ENCODE results near the gene UGT1A10. TPM values are rescaled to one million over a fixed set of nuclear protein-coding genes. Genes with fewer than 3 reads are reported as not detected.

The UGT1A10 gene
- total RNA-seq, 1 experiment from 2014 or later: not detected

DNA sequence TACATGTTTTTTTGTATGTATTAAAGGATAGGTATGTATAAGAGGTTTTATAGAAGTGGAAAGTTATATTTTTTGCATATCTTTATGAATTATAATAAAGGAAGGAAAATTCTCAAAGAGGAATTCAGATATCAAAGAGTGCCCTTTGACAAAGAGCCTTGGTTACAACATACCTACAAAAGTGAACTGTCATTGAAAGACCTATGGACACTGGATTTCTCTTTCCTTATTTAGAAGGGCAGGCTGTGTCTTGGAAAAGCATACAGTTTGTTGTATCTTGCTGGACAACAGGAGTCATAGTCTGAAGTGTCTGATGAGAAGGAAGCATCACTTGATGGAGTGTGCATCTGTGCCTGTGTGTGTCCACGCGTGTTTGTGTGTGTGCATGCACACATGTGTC lies 15.2 kb downstream of the UGT1A10 start:
- Mint-ChIP-seq H3K4me1 (no peaks in the 10 kb centered on the region), H3K27me3 (ENCODE audit: low read depth) (peaks cover 11% of the 10 kb centered on the region), H3K4me3 (no peak overlapping the region), H3K27ac (no peak overlapping the region), H3K36me3 (ENCODE audit: insufficient read depth in 1 of 3, low read depth in 3 of 3) (peaks cover 8 to 14% (median 14%) of the 10 kb centered on the region in 3 experiments), H3K9me3 (peaks cover 16 to 18% of the 10 kb centered on the region in 2 experiments)
- H3K56ac ChIP-seq (ENCODE audit: insufficient read length, low read depth, low read length): no peak overlapping the region
- no peak overlapping the region for H3K14ac ChIP-seq (ENCODE audit: insufficient read depth, low read length)
- H2BK12ac ChIP-seq (ENCODE audit: insufficient read length, low read depth, low read length): no peak overlapping the region
- H4K5ac ChIP-seq (ENCODE audit: insufficient read length, low read depth, low read length): no peak overlapping the region
- no peak overlapping the region for H3K4me2 ChIP-seq (ENCODE audit: insufficient read depth, insufficient read length, low read length)
- no peak overlapping the region for H4K91ac ChIP-seq (ENCODE audit: insufficient read length, low read depth, low read length)
- no peak overlapping the region for H2BK120ac ChIP-seq (ENCODE audit: low read depth, low read length, poor library complexity, severe bottlenecking)
- no peak overlapping the region for H3K4ac ChIP-seq (ENCODE audit: low read depth, low read length)
- H2AK5ac ChIP-seq (ENCODE audit: insufficient read length, low read length): no peak overlapping the region
- TF ChIP-seq CTCF (conservative IDR thresholded peaks at IDR 0.05): no peak
- no peaks in the 10 kb centered on the region for H3K9me3 ChIP-seq (ENCODE audit: control insufficient read depth, low read depth, low read length)
- no peak overlapping the region for H3K27ac ChIP-seq (ENCODE audit: insufficient read length, low read depth, low read length)
- no peak for DNase-seq
- no peak overlapping the region for H3K9ac ChIP-seq (ENCODE audit: extremely low read depth, insufficient read length, low read length)
- no CpG with 5 or more reads among the region's 2 CpGs for WGBS (ENCODE audit: extremely low coverage, insufficient read length, low lambda C conversion rate)
- H4K8ac ChIP-seq (replicated peaks; ENCODE audit: insufficient read length, low read depth, low read length): no peak overlapping the region
- no peaks in the 10 kb centered on the region for H3K79me2 ChIP-seq (ENCODE audit: insufficient read depth, low read length)
- H4K20me1 ChIP-seq (ENCODE audit: control insufficient read depth, insufficient read depth, insufficient read length): no peaks in the 10 kb centered on the region
- H3K27me3 ChIP-seq (ENCODE audit: insufficient read depth, low read length): no peaks in the 10 kb centered on the region
- H3K23ac ChIP-seq (ENCODE audit: insufficient read length, low read depth, low read length): no peak overlapping the region
- H3K18ac ChIP-seq (ENCODE audit: insufficient read length, low read depth, low read length): no peak overlapping the region
- no peaks in the 10 kb centered on the region for H3K23me2 ChIP-seq (ENCODE audit: insufficient read length, low read depth, low read length, poor library complexity, severe bottlenecking)
- H2AFZ ChIP-seq (ENCODE audit: low read length): no peak overlapping the region
- H2BK5ac ChIP-seq (ENCODE audit: insufficient read length, low read length): no peak overlapping the region
- H3K4me1 ChIP-seq (ENCODE audit: insufficient read depth, low read length): no peaks in the 10 kb centered on the region
- no peak overlapping the region for H2BK15ac ChIP-seq (ENCODE audit: low read depth, low read length)
- no peaks in the 10 kb centered on the region for H3K79me1 ChIP-seq (ENCODE audit: insufficient read depth, low read depth, low read length, poor library complexity, severe bottlenecking)
- no peak overlapping the region for H3T11ph ChIP-seq (ENCODE audit: low read length)
- no peak overlapping the region for H2BK20ac ChIP-seq (ENCODE audit: low read depth, low read length, poor library complexity, severe bottlenecking)
